H9 (cell line): Measurements from ENCODE around the gene CDC14A. TPM values are rescaled to one million over a fixed set of nuclear protein-coding genes. Genes with fewer than 3 reads are reported as not detected.
"Not testable (repeated sequence)": the region's sequence is repeated elsewhere in the genome, so short reads cannot be mapped to it uniquely, and the experiment has no call there.

Experiments used
- DNase-seq: peaks from one replicate; pipeline ENCODE4 v3.0.0-alpha.2; 2017
- H2AFZ ChIP-seq: one replicate; pipeline ENCODE4 v1.6.1; 2013; ENCODE audit warnings: mild to moderate bottlenecking, low read length, control low read depth, moderate library complexity
- H2AK5ac ChIP-seq: 2 replicates; pipeline ENCODE4 v1.6.1; 2013; ENCODE audit warnings: low read length, control low read depth, mixed read lengths; ENCODE audit not compliant: insufficient read length
- H2BK120ac ChIP-seq: one replicate; pipeline ENCODE4 v1.6.1; 2013; ENCODE audit warnings: low read depth, mild to moderate bottlenecking, low read length, control low read depth, inconsistent platforms; ENCODE audit not compliant: poor library complexity, severe bottlenecking
- H2BK12ac ChIP-seq: 2 replicates; pipeline ENCODE4 v1.6.1; 2013; ENCODE audit warnings: low read length, control low read depth, mixed read lengths, low read depth; ENCODE audit not compliant: insufficient read length
- H2BK15ac ChIP-seq: 2 replicates; pipeline ENCODE4 v1.6.1; 2013; ENCODE audit warnings: low read depth, low read length, control low read depth
- H2BK20ac ChIP-seq: one replicate; pipeline ENCODE4 v1.6.1; 2013; ENCODE audit warnings: low read depth, mild to moderate bottlenecking, low read length, control low read depth, inconsistent platforms; ENCODE audit not compliant: poor library complexity, severe bottlenecking
- H2BK5ac ChIP-seq: 2 replicates; pipeline ENCODE4 v1.6.1; 2013; ENCODE audit warnings: low read length, control low read depth, mixed read lengths; ENCODE audit not compliant: insufficient read length
- H3K14ac ChIP-seq: 2 replicates; pipeline ENCODE4 v1.6.1; 2013; ENCODE audit warnings: low read length, control low read depth; ENCODE audit not compliant: insufficient read depth
- H3K18ac ChIP-seq: 2 replicates; pipeline ENCODE4 v1.6.1; 2013; ENCODE audit warnings: low read depth, mild to moderate bottlenecking, mixed read lengths, low read length, control low read depth; ENCODE audit not compliant: insufficient read length
- H3K23ac ChIP-seq: 2 replicates; pipeline ENCODE4 v1.6.1; 2013; ENCODE audit warnings: low read length, control low read depth, mixed read lengths, low read depth; ENCODE audit not compliant: insufficient read length
- H3K23me2 ChIP-seq: 2 replicates; pipeline ENCODE4 v1.6.1; 2013; ENCODE audit warnings: low read depth, mild to moderate bottlenecking, mixed read lengths, low read length, control low read depth; ENCODE audit not compliant: insufficient read length, poor library complexity, severe bottlenecking
- H3K27ac ChIP-seq: 2 replicates; pipeline ENCODE4 v1.5.1; 2013; ENCODE audit warnings: low read length, control low read depth, mixed read lengths, low read depth; ENCODE audit not compliant: insufficient read length
- H3K27me3 ChIP-seq: 2 replicates; pipeline ENCODE4 v1.6.1; 2013; ENCODE audit warnings: low read length, control low read depth, inconsistent platforms; ENCODE audit not compliant: insufficient read depth
- H3K4ac ChIP-seq: 2 replicates; pipeline ENCODE4 v1.6.1; 2013; ENCODE audit warnings: low read depth, mild to moderate bottlenecking, control low read depth, inconsistent platforms, low read length, moderate library complexity
- H3K4me1 ChIP-seq: 2 replicates; pipeline ENCODE4 v1.6.1; 2013; ENCODE audit warnings: low read length, control low read depth, inconsistent platforms; ENCODE audit not compliant: insufficient read depth
- H3K4me2 ChIP-seq: 2 replicates; pipeline ENCODE4 v1.6.1; 2013; ENCODE audit warnings: low read length, control low read depth, mixed read lengths; ENCODE audit not compliant: insufficient read length, insufficient read depth
- H3K56ac ChIP-seq: 2 replicates; pipeline ENCODE4 v1.6.1; 2013; ENCODE audit warnings: low read depth, mild to moderate bottlenecking, mixed read lengths, low read length, control low read depth; ENCODE audit not compliant: insufficient read length
- H3K79me1 ChIP-seq: 2 replicates; pipeline ENCODE4 v1.6.1; 2013; ENCODE audit warnings: low read depth, mild to moderate bottlenecking, moderate library complexity, low read length, control low read depth, inconsistent platforms; ENCODE audit not compliant: insufficient read depth, poor library complexity, severe bottlenecking
- H3K79me2 ChIP-seq: 2 replicates; pipeline ENCODE4 v1.6.1; 2013; ENCODE audit warnings: low read length, control low read depth, inconsistent platforms; ENCODE audit not compliant: insufficient read depth
- H3K9ac ChIP-seq: 2 replicates; pipeline ENCODE4 v1.6.1; 2013; ENCODE audit warnings: low read length, control low read depth, mixed read lengths; ENCODE audit not compliant: insufficient read length; ENCODE audit errors: extremely low read depth
- H3K9me3 ChIP-seq: one replicate; pipeline ENCODE4 v1.6.1; 2013; ENCODE audit warnings: low read depth, low read length, inconsistent platforms; ENCODE audit not compliant: control insufficient read depth
- H3T11ph ChIP-seq: one replicate; pipeline ENCODE4 v1.6.1; 2013; ENCODE audit warnings: mild to moderate bottlenecking, low read length, control low read depth, inconsistent platforms
- H4K20me1 ChIP-seq: one replicate; pipeline ENCODE4 v1.6.1; 2013; ENCODE audit not compliant: control insufficient read depth, insufficient read length, insufficient read depth
- H4K5ac ChIP-seq: 2 replicates; pipeline ENCODE4 v1.6.1; 2013; ENCODE audit warnings: low read depth, mild to moderate bottlenecking, mixed read lengths, low read length, control low read depth; ENCODE audit not compliant: insufficient read length
- H4K8ac ChIP-seq: replicated peaks from 2 replicates; pipeline ENCODE4 v1.6.1; 2013; ENCODE audit warnings: low read length, control low read depth, mixed read lengths, low read depth; ENCODE audit not compliant: insufficient read length
- H4K91ac ChIP-seq: 2 replicates; pipeline ENCODE4 v1.6.1; 2013; ENCODE audit warnings: low read depth, mild to moderate bottlenecking, moderate library complexity, mixed read lengths, low read length, control low read depth; ENCODE audit not compliant: insufficient read length
- H3K27ac Mint-ChIP-seq, 3 experiments: 2 replicates in 2 of 3; 3 replicates in 1 of 3; pipeline ENCODE4 v1.8.0; 2020 to 2021; ENCODE audit warnings: mixed read lengths in 3 of 3, mild to moderate bottlenecking in 1 of 3, moderate library complexity in 1 of 3
- H3K27me3 Mint-ChIP-seq: 2 replicates; pipeline ENCODE4 v1.8.0; 2021; ENCODE audit warnings: low read depth, mild to moderate bottlenecking, moderate library complexity, mixed read lengths
- H3K36me3 Mint-ChIP-seq, 3 experiments: 2 replicates in 2 of 3; 3 replicates in 1 of 3; pipeline ENCODE4 v1.8.0; 2020 to 2021; ENCODE audit warnings: low read depth in 3 of 3, mixed read lengths in 3 of 3; ENCODE audit not compliant: insufficient read depth in 1 of 3
- H3K4me1 Mint-ChIP-seq, 2 experiments: 2 replicates each; pipeline ENCODE4 v1.8.0; 2020; ENCODE audit warnings: mixed read lengths in 2 of 2
- H3K4me3 Mint-ChIP-seq, 2 experiments: 2 replicates in 1 of 2; 3 replicates in 1 of 2; pipeline ENCODE4 v1.8.0; 2020 to 2021; ENCODE audit warnings: mild to moderate bottlenecking in 2 of 2, mixed read lengths in 2 of 2, moderate library complexity in 1 of 2
- H3K9me3 Mint-ChIP-seq, 2 experiments: 2 replicates in 1 of 2; 3 replicates in 1 of 2; pipeline ENCODE4 v1.8.0; 2020; ENCODE audit warnings: mild to moderate bottlenecking in 2 of 2, mixed read lengths in 2 of 2, moderate library complexity in 1 of 2
- WGBS: extraction: QIAGEN DNeasy Blood & Tissue Kit; methylation state at CpG from one replicate; pipeline ENCODE4 v1.1.7; 2013; ENCODE audit warnings: missing lambda C conversion rate, low lambda C conversion rate, mixed read lengths; ENCODE audit not compliant: insufficient read length; ENCODE audit errors: extremely low coverage; 5-methylcytosine and 5-hydroxymethylcytosine counted together
- total RNA-seq: library from RNA; stranded (reverse); gene quantifications from 2 replicates; pipeline ENCODE4 v1.2.1, GENCODE V29; 2021

Gene CDC14A
- total RNA-seq, 1 experiment from 2014 or later: 8.9 TPM

DNA sequence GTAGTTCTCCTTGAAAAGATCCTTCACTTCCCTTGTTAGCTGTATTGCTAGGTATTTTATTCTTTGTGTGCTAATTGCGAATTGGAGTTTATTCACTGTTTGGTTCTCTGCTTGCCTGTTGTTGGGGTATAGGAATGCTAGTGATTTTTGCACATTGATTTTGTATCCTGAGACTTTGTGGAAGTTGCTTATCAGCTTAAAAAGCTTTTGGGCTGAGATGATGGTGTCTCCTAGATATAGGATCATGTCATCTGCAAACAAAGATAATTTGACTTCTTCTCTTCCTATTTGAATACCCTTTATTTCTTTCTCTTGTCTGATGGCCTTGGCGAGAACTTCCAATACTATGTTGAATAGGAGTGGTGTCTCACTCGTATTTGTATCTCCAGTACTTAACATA lies 55.1 kb downstream of the CDC14A start:
- not testable (repeated sequence) for H4K20me1 ChIP-seq, H2BK120ac ChIP-seq

More for the DNA sequence above, 55.1 kb downstream of the CDC14A start:
- H3K9me3 ChIP-seq, H3K27me3 ChIP-seq, H2BK20ac ChIP-seq, H2BK5ac ChIP-seq, H3K4me1 ChIP-seq, H3K4ac ChIP-seq, H3K9ac ChIP-seq, H3T11ph ChIP-seq, H3K18ac ChIP-seq, H3K79me2 ChIP-seq, H3K27me3 Mint-ChIP-seq, H2AFZ ChIP-seq, H2BK12ac ChIP-seq, H4K91ac ChIP-seq, H3K14ac ChIP-seq, H3K79me1 ChIP-seq, H3K56ac ChIP-seq, DNase-seq, H3K27ac Mint-ChIP-seq, H2AK5ac ChIP-seq, H3K9me3 Mint-ChIP-seq, H2BK15ac ChIP-seq, H4K8ac ChIP-seq, H3K23me2 ChIP-seq, H3K23ac ChIP-seq, H3K4me2 ChIP-seq, H3K4me3 Mint-ChIP-seq, H4K5ac ChIP-seq, H3K27ac ChIP-seq: not testable (repeated sequence)
- Mint-ChIP-seq H3K4me1 (peaks cover 18% of the 10 kb centered on the region in 2 experiments), H3K36me3 (peaks cover 5 to 16% (median 9%) of the 10 kb centered on the region in 3 experiments)
- no CpG with 5 or more reads among the region's 3 CpGs for WGBS
